ENCODE measurements around the gene PCDH9. TPM values are rescaled to one million over a fixed set of nuclear protein-coding genes. Genes with fewer than 3 reads are reported as not detected.

The PCDH9 gene
- total and polyA plus RNA-seq, 10 of the 15 experiments (the other 5 are each of a cell fraction or from before 2014, with no cell fraction given): 0.02 to 2.3 (median 0.05) TPM; not detected in 1

DNA sequence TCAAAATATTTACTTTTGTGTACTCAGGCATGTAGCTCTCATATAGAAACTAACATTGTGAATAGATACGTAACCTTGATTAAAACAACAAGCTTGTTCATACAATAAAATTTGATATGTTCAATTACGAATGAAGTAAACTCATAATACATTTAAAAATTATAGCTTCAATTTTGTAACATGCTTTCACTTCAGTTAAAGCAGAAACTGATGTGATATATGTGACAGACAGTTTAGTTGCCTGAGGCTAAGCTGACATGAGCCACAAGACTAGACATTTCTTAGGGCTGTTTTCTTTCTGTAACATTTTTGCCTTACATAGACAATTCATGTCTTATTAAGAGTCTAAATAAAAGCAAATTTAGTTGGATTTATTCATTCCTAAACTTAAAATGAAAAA is 526.0 kb downstream of the PCDH9 start:
- H4K20me1 ChIP-seq (ENCODE audit: control insufficient read depth, insufficient read depth): no peaks in the 10 kb centered on the region
- no peak for FAIRE-seq
- BruUV-seq (replicated peaks): no TSS peak
- no peak for TF ChIP-seq CREM (IDR thresholded peaks at IDR 0.05; ENCODE audit: low read depth)
- TF ChIP-seq EGR1 (IDR thresholded peaks at IDR 0.05; ENCODE audit: borderline replicate concordance in 1 of 2, low read depth in 2 of 2, low read length in 2 of 2): no peak
- no peak for TF ChIP-seq CBX3 (IDR thresholded peaks at IDR 0.05; ENCODE audit: borderline replicate concordance, low read depth)
- no peak for TF ChIP-seq NR2F1 (conservative IDR thresholded peaks at IDR 0.05)
- no peak overlapping the region for H3K4me2 ChIP-seq (ENCODE audit: control insufficient read depth, insufficient read depth)
- ChIA-PET POLR2A (no interaction called here), CTCF (no interaction called here), SMC1A (ENCODE audit: uncharacterized antibody, unreplicated experiment) (interaction anchor here (1.0 to 1.5 kb wide), 2 partner anchors 8 to 12 kb away, joined by 3 to 4 read pairs; no protein-coding TSS in a partner anchor), RAD21 (ENCODE audit: unreplicated experiment) (no interaction called here)
- in situ Hi-C loops (cut with MboI) (no loop called here), intact Hi-C loops (cut with micrococcal nuclease; ENCODE audit: unreplicated experiment) (no loop called here)
- no peak overlapping the region for H2AFZ ChIP-seq (ENCODE audit: control insufficient read depth, low read depth, low read length)
- H3K4me1 ChIP-seq (ENCODE audit: control insufficient read depth, insufficient read depth, low read length): no peaks in the 10 kb centered on the region
- H3K4me3 ChIP-seq: no peak overlapping the region
- H3K27me3 ChIP-seq (replicated peaks in 1 of 2; ENCODE audit: control insufficient read depth in 2 of 2, insufficient read depth in 2 of 2, low read length in 1 of 2): no peaks in the 10 kb centered on the region
- no peak for ATAC-seq
- DNase-seq (ENCODE audit: low read depth, low spot score): no peak
- WGBS (ENCODE audit: insufficient coverage, insufficient replicate concordance, low lambda C conversion rate, missing lambda C conversion rate): 41% methylated on average over 2 of the region's 2 CpGs
- H3K9me3 ChIP-seq (replicated peaks; ENCODE audit: control insufficient read depth, insufficient read depth, low read length): no peaks in the 10 kb centered on the region
- no peak overlapping the region for H3K9ac ChIP-seq (ENCODE audit: control insufficient read depth, insufficient read depth, low read length)
- no peaks in the 10 kb centered on the region for H3K79me2 ChIP-seq (ENCODE audit: control insufficient read depth, insufficient read depth, low read length)
- no peaks in the 10 kb centered on the region for H3K36me3 ChIP-seq (ENCODE audit: control insufficient read depth in 2 of 2, insufficient read depth in 2 of 2, low read length in 1 of 2)
- no peak overlapping the region for H3K27ac ChIP-seq (ENCODE audit: control insufficient read depth, insufficient read depth)

DNA sequence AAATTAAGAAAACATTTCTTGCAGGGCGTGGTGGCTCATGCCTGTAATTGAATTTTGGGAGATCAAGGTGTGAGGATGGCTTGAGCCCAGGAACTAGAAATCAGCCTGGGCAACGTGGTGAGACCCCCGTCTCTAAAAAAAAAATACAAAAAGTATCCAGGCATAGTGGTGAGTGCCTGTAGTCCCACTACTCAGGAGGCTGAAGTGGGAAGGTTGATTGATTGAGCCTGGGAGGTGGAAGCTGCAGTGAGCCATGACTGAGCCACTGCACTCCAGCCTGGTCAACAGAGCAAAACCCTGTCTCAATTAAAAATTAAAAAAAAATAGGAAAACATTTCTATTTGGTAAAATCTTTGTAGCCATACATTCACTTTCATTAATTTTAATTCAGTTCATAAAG is 526.5 kb downstream of the PCDH9 start:
- Histone ChIP-seq H3K79me2 (ENCODE audit: control insufficient read depth, insufficient read depth, low read length) (no peaks in the 10 kb centered on the region), H2AFZ (ENCODE audit: control insufficient read depth, low read depth, low read length) (no peak overlapping the region), H3K9me3 (replicated peaks; ENCODE audit: control insufficient read depth, insufficient read depth, low read length) (no peaks in the 10 kb centered on the region), H3K4me2 (ENCODE audit: control insufficient read depth, insufficient read depth) (no peak overlapping the region), H3K27ac (ENCODE audit: control insufficient read depth, insufficient read depth) (no peak overlapping the region), H4K20me1 (ENCODE audit: control insufficient read depth, insufficient read depth) (no peaks in the 10 kb centered on the region), H3K36me3 (ENCODE audit: control insufficient read depth in 2 of 2, insufficient read depth in 2 of 2, low read length in 1 of 2) (no peaks in the 10 kb centered on the region), H3K4me1 (ENCODE audit: control insufficient read depth, insufficient read depth, low read length) (no peaks in the 10 kb centered on the region), H3K4me3 (no peak overlapping the region), H3K9ac (ENCODE audit: control insufficient read depth, insufficient read depth, low read length) (no peak overlapping the region), H3K27me3 (replicated peaks in 1 of 2; ENCODE audit: control insufficient read depth in 2 of 2, insufficient read depth in 2 of 2, low read length in 1 of 2) (no peaks in the 10 kb centered on the region)
- WGBS (ENCODE audit: insufficient coverage, insufficient replicate concordance, low lambda C conversion rate, missing lambda C conversion rate): 0% methylated on average over 3 of the region's 3 CpGs
- no TSS peak for BruUV-seq (replicated peaks)
- ChIA-PET RAD21 (ENCODE audit: unreplicated experiment) (no interaction called here), CTCF (no interaction called here), POLR2A (no interaction called here), SMC1A (ENCODE audit: uncharacterized antibody, unreplicated experiment) (interaction anchor here (1.0 to 1.5 kb wide), 3 partner anchors 8 to 14 kb away, joined by 3 to 4 read pairs (median 3); no protein-coding TSS in a partner anchor)
- in situ Hi-C loops (cut with MboI): no loop called here
- FAIRE-seq (no peak), ATAC-seq (no peak), DNase-seq (ENCODE audit: low read depth, low spot score) (no peak)
- intact Hi-C loops (cut with micrococcal nuclease; ENCODE audit: unreplicated experiment): no loop called here
- TF ChIP-seq SMARCA5 (IDR thresholded peaks at IDR 0.05): no peak
- TF ChIP-seq ZSCAN29 (IDR thresholded peaks at IDR 0.05): no peak
- no peak for TF ChIP-seq POU2F2 (IDR thresholded peaks at IDR 0.05; ENCODE audit: borderline replicate concordance, low read depth, low read length)
- TF ChIP-seq FOXK2 (IDR thresholded peaks at IDR 0.05): no peak
- no peak for TF ChIP-seq ZZZ3 (IDR thresholded peaks at IDR 0.05; ENCODE audit: control insufficient read depth, insufficient read length, low read depth)
- TF ChIP-seq, protein P1, sequence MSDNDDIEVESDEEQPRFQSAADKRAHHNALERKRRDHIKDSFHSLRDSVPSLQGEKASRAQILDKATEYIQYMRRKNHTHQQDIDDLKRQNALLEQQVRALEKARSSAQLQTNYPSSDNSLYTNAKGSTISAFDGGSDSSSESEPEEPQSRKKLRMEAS (IDR thresholded peaks at IDR 0.05; ENCODE audit: low read depth, low read length): no peak
- TF ChIP-seq SIX5 (IDR thresholded peaks at IDR 0.05; ENCODE audit: low read depth, low read length, severe bottlenecking): no peak
- no peak for TF ChIP-seq NBN (IDR thresholded peaks at IDR 0.05)
- no peak for TF ChIP-seq PML (IDR thresholded peaks at IDR 0.05; ENCODE audit: low read length)
- TF ChIP-seq MEF2A (IDR thresholded peaks at IDR 0.05; ENCODE audit: insufficient read depth, low read depth, low read length): no peak
- no peak for TF ChIP-seq KDM1A (IDR thresholded peaks at IDR 0.05; ENCODE audit: borderline replicate concordance)
- no peak for TF ChIP-seq ASH2L (IDR thresholded peaks at IDR 0.05; ENCODE audit: borderline replicate concordance, low read depth)
- TF ChIP-seq, protein P2, sequence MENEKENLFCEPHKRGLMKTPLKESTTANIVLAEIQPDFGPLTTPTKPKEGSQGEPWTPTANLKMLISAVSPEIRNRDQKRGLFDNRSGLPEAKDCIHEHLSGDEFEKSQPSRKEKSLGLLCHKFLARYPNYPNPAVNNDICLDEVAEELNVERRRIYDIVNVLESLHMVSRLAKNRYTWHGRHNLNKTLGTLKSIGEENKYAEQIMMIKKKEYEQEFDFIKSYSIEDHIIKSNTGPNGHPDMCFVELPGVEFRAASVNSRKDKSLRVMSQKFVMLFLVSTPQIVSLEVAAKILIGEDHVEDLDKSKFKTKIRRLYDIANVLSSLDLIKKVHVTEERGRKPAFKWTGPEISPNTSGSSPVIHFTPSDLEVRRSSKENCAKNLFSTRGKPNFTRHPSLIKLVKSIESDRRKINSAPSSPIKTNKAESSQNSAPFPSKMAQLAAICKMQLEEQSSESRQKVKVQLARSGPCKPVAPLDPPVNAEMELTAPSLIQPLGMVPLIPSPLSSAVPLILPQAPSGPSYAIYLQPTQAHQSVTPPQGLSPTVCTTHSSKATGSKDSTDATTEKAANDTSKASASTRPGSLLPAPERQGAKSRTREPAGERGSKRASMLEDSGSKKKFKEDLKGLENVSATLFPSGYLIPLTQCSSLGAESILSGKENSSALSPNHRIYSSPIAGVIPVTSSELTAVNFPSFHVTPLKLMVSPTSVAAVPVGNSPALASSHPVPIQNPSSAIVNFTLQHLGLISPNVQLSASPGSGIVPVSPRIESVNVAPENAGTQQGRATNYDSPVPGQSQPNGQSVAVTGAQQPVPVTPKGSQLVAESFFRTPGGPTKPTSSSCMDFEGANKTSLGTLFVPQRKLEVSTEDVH (IDR thresholded peaks at IDR 0.05; ENCODE audit: low read depth, partially characterized antibody): no peak
- no peak for TF ChIP-seq MYB (IDR thresholded peaks at IDR 0.05; ENCODE audit: borderline replicate concordance, low read depth, low read length)
- TF ChIP-seq HDAC2 (IDR thresholded peaks at IDR 0.05): no peak
